Cardiac ventricle fibroblast (primary cell): ENCODE measurements around the gene DNAJC18. TPM values are rescaled to one million over a fixed set of nuclear protein-coding genes. Genes with fewer than 3 reads are reported as not detected.

Source experiments
- total RNA-seq: library from RNA; depleted of rRNA; stranded (reverse); fragments of >200 nt; gene quantifications from 2 replicates; pipeline ENCODE4 v1.2.3, GENCODE V29; 2015

Gene DNAJC18
- 3.6 and 8.2 TPM in 2 replicates for total RNA-seq

GRCh38 chr5:139439013-139439903 is at the start of gene DNAJC18:
Gene DNAJC18, minus strand, starts transcription at chr5:139439525. Its CDS starts 80 bp downstream, at chr5:139439445.

DNA sequence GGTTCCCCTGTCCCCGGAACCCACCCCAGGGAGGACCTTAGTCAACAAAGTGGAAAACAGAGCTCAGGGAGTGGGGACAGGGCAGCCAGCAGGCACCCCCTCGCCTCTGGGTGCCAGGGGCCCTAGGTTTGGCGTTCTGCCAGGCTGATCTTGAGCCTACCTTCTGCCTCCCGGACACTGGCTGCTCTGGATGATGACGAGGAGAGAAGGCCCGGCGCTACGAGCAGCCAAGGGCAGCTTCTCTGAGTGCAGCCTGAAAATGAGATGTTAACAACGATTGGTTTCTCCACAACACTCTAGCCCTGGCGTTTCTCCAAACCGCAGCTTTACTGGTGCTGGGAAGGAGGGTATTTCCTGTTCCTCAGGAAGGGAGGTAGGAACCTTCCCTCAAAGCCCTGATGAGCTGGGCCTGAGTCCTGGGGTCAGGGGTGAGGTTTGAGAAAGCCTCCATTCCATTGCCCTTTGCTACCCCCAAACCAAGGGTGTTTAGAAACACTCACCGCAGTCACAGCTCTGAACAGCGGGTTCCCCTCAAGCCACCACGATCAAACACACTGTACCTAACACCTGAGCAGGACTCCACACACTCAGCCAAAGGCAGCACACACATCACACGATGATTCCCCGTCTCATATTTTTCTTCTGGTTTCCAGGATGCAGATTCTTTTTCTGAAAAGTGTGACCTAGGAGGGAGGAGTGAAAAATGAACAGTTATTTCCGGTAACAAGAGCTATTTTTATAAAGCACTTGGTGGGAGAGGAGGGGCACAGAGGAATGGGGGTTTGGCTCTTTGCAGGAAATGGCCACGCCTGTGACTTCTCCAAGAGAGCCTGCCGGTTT is 42.9 kb upstream of the DNAJC18 start, which contains the start of gene STING1:
STING1 (minus strand) TSS at position 709 of the 840 bp plus-strand sequence. CDS start 1,054 bp downstream, outside the sequence.

GRCh38 chr5:139470821-139471300 is 31.5 kb upstream of the DNAJC18 start, which contains the start of gene SMIM33:
Gene SMIM33, plus strand, starts transcription at chr5:139471004. Its CDS starts 118 bp downstream, at chr5:139471122.

GRCh38 chr5:139462586-139463276 is 23.4 kb upstream of the DNAJC18 start, which contains the start of gene ECSCR:
Gene ECSCR, minus strand, starts transcription at chr5:139462743. Its CDS starts 73 bp downstream, at chr5:139462670.

DNA sequence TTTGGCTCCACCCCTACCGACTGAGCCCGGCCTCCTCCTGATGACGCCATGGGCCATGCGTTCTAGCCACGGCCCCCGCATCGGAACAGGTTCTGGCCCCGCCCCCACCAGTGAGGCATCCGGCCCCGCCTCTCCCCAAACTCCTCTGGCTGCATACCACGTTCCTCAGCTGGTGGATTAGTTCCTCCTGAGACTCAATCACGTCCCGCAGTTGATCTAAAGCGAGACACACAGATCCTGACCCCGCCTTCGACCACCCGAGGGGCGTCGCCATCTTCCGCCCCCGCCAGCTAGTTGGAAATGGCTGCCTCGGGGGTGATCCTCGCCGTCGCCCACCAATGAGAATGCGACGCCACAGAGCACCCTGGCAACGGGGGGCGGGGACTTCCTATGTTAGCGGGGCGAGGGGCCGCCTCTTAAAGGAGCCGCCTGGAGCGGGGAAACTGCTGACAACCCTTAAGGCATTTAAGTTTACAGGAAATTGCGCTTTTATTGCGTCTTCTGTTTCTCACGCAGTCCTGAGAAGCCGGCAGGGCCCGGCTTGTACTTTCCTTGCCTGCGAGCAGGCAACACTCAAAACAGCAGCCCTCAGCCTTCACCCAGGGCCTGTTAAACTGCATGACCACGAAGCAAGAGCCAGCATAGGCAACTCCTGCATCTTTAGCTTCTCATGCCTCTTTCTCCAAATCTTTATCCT is 35.4 kb downstream of the DNAJC18 start, which contains the start of gene SPATA24:
SPATA24 (minus strand) TSS at position 303 of the 697 bp plus-strand sequence; CDS start at position 274, 29 bp downstream.

GRCh38 chr5:139394654-139395566 is 44.4 kb downstream of the DNAJC18 start, which contains the start of gene PROB1:
Gene PROB1, minus strand, starts transcription at chr5:139395104. Its CDS starts 23 bp downstream, at chr5:139395081.

DNA sequence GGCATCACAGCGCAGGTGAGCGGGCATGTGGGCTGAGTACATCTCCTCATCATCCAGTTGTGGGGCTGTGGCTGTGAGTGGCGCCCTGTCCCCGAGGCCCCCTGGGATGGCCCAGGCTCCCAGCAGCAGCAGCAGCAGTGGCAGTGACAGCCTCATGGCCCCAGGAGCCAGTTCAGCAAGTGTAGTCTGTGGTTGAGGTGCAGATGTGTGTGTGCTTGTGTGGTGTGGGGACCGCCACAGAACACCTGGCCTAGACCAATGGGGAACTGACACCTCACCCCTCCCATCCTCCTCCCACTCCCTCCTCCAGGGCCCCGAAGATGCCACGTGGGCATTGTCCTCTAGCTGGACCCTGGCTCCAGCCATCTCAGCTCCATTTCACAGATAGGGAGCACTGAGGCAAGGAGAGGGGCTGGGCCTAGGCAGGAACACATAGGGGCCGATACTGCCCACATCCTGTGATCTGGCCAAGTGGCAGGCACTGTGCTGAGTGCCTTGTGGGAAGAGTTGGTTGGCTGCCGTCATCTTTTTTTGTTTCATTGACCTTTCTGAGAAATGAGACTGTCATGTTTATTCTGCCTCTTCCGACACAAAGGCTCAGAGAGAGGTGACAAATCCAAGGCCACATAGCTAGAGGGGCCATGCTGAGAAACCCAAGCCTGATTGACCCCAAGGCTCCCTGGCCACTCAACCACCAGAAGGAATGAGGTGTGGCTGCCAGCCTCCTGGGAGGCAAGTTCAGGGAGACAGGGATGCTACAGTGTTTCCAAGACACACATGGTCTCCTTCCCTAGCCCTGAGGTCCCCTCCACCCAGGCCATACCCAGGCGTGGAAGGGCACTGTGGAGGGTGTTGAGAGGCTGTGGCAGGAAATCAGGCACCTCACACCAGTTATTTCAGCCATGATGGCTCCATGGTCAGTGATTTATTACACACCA is 49.4 kb downstream of the DNAJC18 start, which contains the start of gene MZB1:
MZB1 (minus strand) TSS at position 213 of the 938 bp plus-strand sequence; CDS start at position 156, 57 bp downstream.

GRCh38 chr5:139383275-139383992 is 55.9 kb downstream of the DNAJC18 start, which contains the start of gene SLC23A1:
Gene SLC23A1, minus strand, starts transcription at chr5:139383297. Its CDS starts 44 bp downstream, at chr5:139383253.

Other genes with a start within 250 kb of the DNAJC18 start
- 41.3 and 42.1 TPM in 2 replicates for gene SIL1, start 241.2 kb downstream of the DNAJC18 start, total RNA-seq
- gene MATR3, start 145.8 kb downstream of the DNAJC18 start, total RNA-seq, result 156 and 174 TPM in 2 replicates
- gene PAIP2, start 97.7 kb downstream of the DNAJC18 start, total RNA-seq, result 68.5 and 70.7 TPM in 2 replicates
- not detected in 2 replicates for gene SLC23A1, start 56.2 kb downstream of the DNAJC18 start, total RNA-seq
- not detected in 2 replicates for gene MZB1, start 49.6 kb downstream of the DNAJC18 start, total RNA-seq
- gene PROB1, start 44.4 kb downstream of the DNAJC18 start, total RNA-seq, result 1.2 and 2.1 TPM in 2 replicates
- 1.5 and 1.9 TPM in 2 replicates for gene SPATA24, start 35.4 kb downstream of the DNAJC18 start, total RNA-seq
- 2.1 and 5.1 TPM in 2 replicates for gene ECSCR, start 23.2 kb upstream of the DNAJC18 start, total RNA-seq
- gene SMIM33, start 31.5 kb upstream of the DNAJC18 start, total RNA-seq, result not detected in 2 replicates
- gene STING1, start 43.2 kb upstream of the DNAJC18 start, total RNA-seq, result 43.7 and 64.9 TPM in 2 replicates
- gene UBE2D2, start 121.8 kb upstream of the DNAJC18 start, total RNA-seq, result 46.5 and 51.3 TPM in 2 replicates
- gene CXXC5, start 208.8 kb upstream of the DNAJC18 start, total RNA-seq, result 51.2 and 57.5 TPM in 2 replicates